HG03442 (cell line): ENCODE measurements around the gene PRDX3.

ENCODE experiments used
- ATAC-seq: cut with Tn5 transposase; IDR thresholded peaks from one replicate; pipeline ENCODE4 v1.9.1; 2021; ENCODE audit warnings: mild to moderate bottlenecking, moderate library complexity; ENCODE audit not compliant: unreplicated experiment

Gene PRDX3

GRCh38 chr10:119131512-119132240 lies 46.9 kb downstream of the PRDX3 start:
- peak; percentile 68 for ATAC-seq

- ATAC-seq = no peak
Measured at GRCh38 chr10:119129721-119130120, 48.9 kb downstream of the PRDX3 start.

- no peak for ATAC-seq
Measured at GRCh38 chr10:119125942-119126341, 52.7 kb downstream of the PRDX3 start.

GRCh38 chr10:119120875-119121274 lies 57.7 kb downstream of the PRDX3 start:
- ATAC-seq = no peak

- peak; percentile 89 for ATAC-seq
Measured at GRCh38 chr10:119120413-119120867, 58.2 kb downstream of the PRDX3 start.

GRCh38 chr10:119119400-119119799 lies 59.2 kb downstream of the PRDX3 start:
- no peak for ATAC-seq

GRCh38 chr10:119118231-119118630 lies 60.4 kb downstream of the PRDX3 start:
- ATAC-seq = no peak
